HUES64 (cell line): Measurements from ENCODE around the gene TUBA1B.

Experiments
- H3K27ac ChIP-seq: 2 replicates; pipeline ENCODE4 v1.7.0; 2013; ENCODE audit warnings: low read depth, low read length, inconsistent platforms
- H3K27me3 ChIP-seq: 2 replicates; pipeline ENCODE4 v1.6.1; 2013; ENCODE audit warnings: mild to moderate bottlenecking, low read length; ENCODE audit not compliant: insufficient read depth
- H3K36me3 ChIP-seq: 2 replicates; pipeline ENCODE4 v1.6.1; 2013; ENCODE audit warnings: mild to moderate bottlenecking, low read length; ENCODE audit not compliant: insufficient read depth
- H3K4me1 ChIP-seq: 2 replicates; pipeline ENCODE4 v1.6.1; 2013; ENCODE audit warnings: mild to moderate bottlenecking, low read length, moderate library complexity; ENCODE audit not compliant: insufficient read depth
- H3K4me3 ChIP-seq: 2 replicates; pipeline ENCODE4 v1.5.1; 2013; ENCODE audit warnings: mild to moderate bottlenecking, low read length, moderate library complexity
- H3K9ac ChIP-seq: 2 replicates; pipeline ENCODE4 v1.6.1; 2013; ENCODE audit warnings: mild to moderate bottlenecking, low read depth, low read length
- H3K9me3 ChIP-seq: 2 replicates; pipeline ENCODE4 v1.6.1; 2013; ENCODE audit warnings: low read depth, low read length; ENCODE audit not compliant: insufficient read depth
- WGBS: fragments of 150-250, 120-280 bp; methylation state at CpG from one replicate; pipeline ENCODE4 v1.1.7; 2013; ENCODE audit warnings: missing lambda C conversion rate; 5-methylcytosine and 5-hydroxymethylcytosine counted together

TUBA1B gene

GRCh38 chr12:49088932-49089330 is 42.3 kb downstream of the TUBA1B start:
- Histone ChIP-seq H3K36me3 (no peaks in the 10 kb centered on the region), H3K4me3 (peak overlapping the region; percentile 30; the same call in 1 of the 2 replicates), H3K27me3 (peaks cover 80% of the 10 kb centered on the region), H3K9me3 (peaks cover 2% of the 10 kb centered on the region; the same call in 1 of the 2 replicates), H3K27ac (no peak overlapping the region), H3K9ac (no peak overlapping the region), H3K4me1 (peaks cover 13% of the 10 kb centered on the region)
- WGBS: 56% methylated on average over 6 of the region's 6 CpGs

- no peak overlapping the region for H3K9ac ChIP-seq
- no peak overlapping the region for H3K27ac ChIP-seq
- 6% methylated on average over 18 of the region's 18 CpGs for WGBS
- peak overlapping the region; percentile 30 for H3K4me3 ChIP-seq
- peaks cover 13% of the 10 kb centered on the region for H3K4me1 ChIP-seq
- no peaks in the 10 kb centered on the region for H3K36me3 ChIP-seq
- H3K9me3 ChIP-seq: peaks cover 2% of the 10 kb centered on the region; the same call in 1 of the 2 replicates
- peaks cover 74% of the 10 kb centered on the region for H3K27me3 ChIP-seq
These were observed 42.9 kb downstream of the TUBA1B start for GRCh38 chr12:49088150-49088931.

- Histone ChIP-seq H3K4me1 (peaks cover 8% of the 10 kb centered on the region), H3K9ac (no peak overlapping the region), H3K4me3 (no peak overlapping the region), H3K27me3 (peaks cover 56% of the 10 kb centered on the region), H3K9me3 (peaks cover 2% of the 10 kb centered on the region; the same call in 1 of the 2 replicates), H3K27ac (no peak overlapping the region), H3K36me3 (no peaks in the 10 kb centered on the region)
- 84% methylated on average over 3 of the region's 3 CpGs for WGBS
These were observed 45.1 kb downstream of the TUBA1B start for GRCh38 chr12:49086116-49086515.

DNA sequence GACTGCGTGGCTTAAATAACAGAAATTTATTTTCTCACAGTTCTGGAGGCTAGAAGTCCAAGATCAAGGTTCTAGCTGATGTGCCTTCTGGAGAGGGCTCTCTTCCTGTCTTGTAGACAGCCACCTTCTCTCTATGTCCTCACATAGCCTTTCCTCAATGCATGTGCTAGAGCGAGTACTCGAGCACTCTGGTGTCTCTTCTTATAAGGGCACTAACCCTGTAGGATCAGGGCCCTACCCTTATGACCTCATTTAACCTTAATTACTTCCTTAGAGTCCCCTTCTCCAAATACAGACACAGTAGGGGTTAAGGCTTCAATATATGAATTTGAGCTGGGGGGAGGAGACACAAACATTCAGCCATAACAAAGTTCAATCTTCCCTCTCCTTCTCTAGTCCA is 46.8 kb downstream of the TUBA1B start:
- Histone ChIP-seq H3K27me3 (peaks cover 45% of the 10 kb centered on the region), H3K27ac (no peak overlapping the region), H3K4me1 (peaks cover 5% of the 10 kb centered on the region), H3K9ac (no peak overlapping the region), H3K9me3 (peaks cover 2% of the 10 kb centered on the region; the same call in 1 of the 2 replicates), H3K4me3 (no peak overlapping the region), H3K36me3 (no peaks in the 10 kb centered on the region)
- WGBS: 95% methylated on average over 3 of the region's 3 CpGs

DNA sequence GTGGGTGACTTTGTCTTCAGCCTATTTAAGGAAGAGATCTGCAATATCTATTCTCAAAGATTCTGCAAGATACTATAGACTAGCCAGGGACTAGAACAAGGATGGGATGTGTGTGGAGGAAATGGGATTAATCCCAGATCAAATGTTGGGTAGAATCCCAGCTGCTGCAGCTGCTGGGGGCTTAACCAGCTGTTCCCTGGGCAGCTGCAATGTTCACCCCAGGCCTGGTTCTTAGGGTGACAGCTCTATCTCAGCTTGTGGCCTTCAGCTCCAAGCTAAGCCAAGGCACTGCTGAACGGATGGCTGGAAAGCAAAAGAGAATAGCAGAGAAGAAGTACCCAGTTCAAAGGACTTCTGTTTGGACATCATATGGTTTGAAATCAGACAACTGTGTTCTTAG is 51.4 kb downstream of the TUBA1B start:
- Histone ChIP-seq H3K9me3 (peaks cover 2% of the 10 kb centered on the region; the same call in 1 of the 2 replicates), H3K36me3 (no peaks in the 10 kb centered on the region), H3K27ac (no peak overlapping the region), H3K4me1 (no peaks in the 10 kb centered on the region), H3K9ac (no peak overlapping the region), H3K27me3 (peaks cover 10% of the 10 kb centered on the region; the same call in 1 of the 2 replicates), H3K4me3 (no peak overlapping the region)
- WGBS: 84% methylated on average over 1 of the region's 1 CpG
